ENCODE data around the gene TSSC4. TPM values are rescaled to one million over a fixed set of nuclear protein-coding genes. Genes with fewer than 3 reads are reported as not detected.

TSSC4 gene
- total RNA-seq, 1 experiment from 2014 or later = 60.9 TPM

DNA sequence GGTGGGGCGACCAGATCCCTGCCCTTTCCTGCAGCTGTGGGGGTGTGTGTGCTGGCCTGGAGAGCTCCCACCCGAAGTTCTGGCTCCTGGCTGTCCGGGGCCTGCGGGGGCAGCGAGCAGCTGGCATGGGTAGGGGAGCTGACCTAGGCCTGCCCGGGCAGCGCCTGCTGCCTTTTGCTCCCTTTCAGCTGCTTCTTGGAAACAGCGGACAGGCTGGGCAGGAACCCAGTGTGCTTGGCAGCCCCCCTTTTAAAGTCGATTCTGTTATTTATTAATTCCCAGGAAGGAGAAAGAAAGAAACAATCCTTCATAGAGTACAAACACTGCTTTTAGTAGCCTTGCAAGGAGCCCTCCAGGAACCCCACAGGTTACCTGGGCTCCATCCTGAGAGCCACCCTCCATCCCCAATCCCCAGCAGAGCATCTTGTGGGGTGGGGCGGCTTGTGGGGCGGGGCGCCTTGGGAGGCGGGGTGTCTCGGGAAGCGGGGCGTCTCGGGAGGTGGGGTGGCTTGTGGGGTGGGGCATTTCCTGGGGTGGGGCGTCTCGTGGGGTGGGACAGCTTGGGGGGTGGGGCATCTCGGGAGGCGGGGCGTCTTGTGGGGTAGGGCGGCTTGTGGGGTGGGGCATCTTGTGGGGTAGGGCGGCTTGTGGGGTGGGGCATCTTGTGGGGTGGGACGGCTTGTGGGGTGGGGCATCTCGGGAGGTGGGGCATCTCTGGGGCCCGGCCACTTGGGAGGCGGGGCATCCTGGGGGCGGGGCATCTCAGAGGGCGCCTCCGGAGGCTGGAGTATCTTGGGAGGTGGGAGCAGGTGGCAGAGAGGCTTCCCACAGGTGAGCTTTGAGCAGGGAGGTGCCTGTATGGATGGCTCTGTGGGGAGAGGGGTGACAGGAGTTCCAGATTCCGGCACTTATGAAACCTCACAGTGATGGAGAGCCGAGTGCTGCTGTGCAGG is 16.4 kb upstream of the TSSC4 start:
- Mint-ChIP-seq H3K27me3 (ENCODE audit: insufficient read depth, unreplicated experiment) (no peaks in the 10 kb centered on the region), H3K4me3 (ENCODE audit: unreplicated experiment) (no peak overlapping the region), H3K27ac (ENCODE audit: unreplicated experiment) (no peak overlapping the region), H3K4me1 (ENCODE audit: low read depth, unreplicated experiment) (no peaks in the 10 kb centered on the region), H3K36me3 (ENCODE audit: insufficient read depth, unreplicated experiment) (peaks cover 23% of the 10 kb centered on the region), H3K9me3 (ENCODE audit: unreplicated experiment) (no peaks in the 10 kb centered on the region)
- no peaks in the 10 kb centered on the region for H3K4me1 ChIP-seq
- H3K27me3 ChIP-seq (replicated peaks; ENCODE audit: control insufficient read depth, insufficient read depth, low read length) = no peaks in the 10 kb centered on the region
- H3K36me3 ChIP-seq (ENCODE audit: control insufficient read depth, insufficient read depth, low read length) = no peaks in the 10 kb centered on the region; the same call in 1 of the 2 replicates
- CTCF ChIA-PET = no interaction called here
- no peak for DNase-seq
- POLR2A ChIA-PET = no interaction called here
- H3K9me3 ChIP-seq = no peaks in the 10 kb centered on the region
- TF ChIP-seq, protein P1, sequence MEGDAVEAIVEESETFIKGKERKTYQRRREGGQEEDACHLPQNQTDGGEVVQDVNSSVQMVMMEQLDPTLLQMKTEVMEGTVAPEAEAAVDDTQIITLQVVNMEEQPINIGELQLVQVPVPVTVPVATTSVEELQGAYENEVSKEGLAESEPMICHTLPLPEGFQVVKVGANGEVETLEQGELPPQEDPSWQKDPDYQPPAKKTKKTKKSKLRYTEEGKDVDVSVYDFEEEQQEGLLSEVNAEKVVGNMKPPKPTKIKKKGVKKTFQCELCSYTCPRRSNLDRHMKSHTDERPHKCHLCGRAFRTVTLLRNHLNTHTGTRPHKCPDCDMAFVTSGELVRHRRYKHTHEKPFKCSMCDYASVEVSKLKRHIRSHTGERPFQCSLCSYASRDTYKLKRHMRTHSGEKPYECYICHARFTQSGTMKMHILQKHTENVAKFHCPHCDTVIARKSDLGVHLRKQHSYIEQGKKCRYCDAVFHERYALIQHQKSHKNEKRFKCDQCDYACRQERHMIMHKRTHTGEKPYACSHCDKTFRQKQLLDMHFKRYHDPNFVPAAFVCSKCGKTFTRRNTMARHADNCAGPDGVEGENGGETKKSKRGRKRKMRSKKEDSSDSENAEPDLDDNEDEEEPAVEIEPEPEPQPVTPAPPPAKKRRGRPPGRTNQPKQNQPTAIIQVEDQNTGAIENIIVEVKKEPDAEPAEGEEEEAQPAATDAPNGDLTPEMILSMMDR (IDR thresholded peaks at IDR 0.05; ENCODE audit: insufficient read depth in 1 of 2, low read depth in 1 of 2, low read length in 1 of 2, severe bottlenecking in 1 of 2, unreplicated experiment in 1 of 2) = no peak
- H3K4me3 ChIP-seq (ENCODE audit: low read depth, low read length) = no peak overlapping the region
- no TSS peak for BruUV-seq (replicated peaks)
- intact Hi-C loops (cut with micrococcal nuclease; ENCODE audit: unreplicated experiment) = no loop called here

DNA sequence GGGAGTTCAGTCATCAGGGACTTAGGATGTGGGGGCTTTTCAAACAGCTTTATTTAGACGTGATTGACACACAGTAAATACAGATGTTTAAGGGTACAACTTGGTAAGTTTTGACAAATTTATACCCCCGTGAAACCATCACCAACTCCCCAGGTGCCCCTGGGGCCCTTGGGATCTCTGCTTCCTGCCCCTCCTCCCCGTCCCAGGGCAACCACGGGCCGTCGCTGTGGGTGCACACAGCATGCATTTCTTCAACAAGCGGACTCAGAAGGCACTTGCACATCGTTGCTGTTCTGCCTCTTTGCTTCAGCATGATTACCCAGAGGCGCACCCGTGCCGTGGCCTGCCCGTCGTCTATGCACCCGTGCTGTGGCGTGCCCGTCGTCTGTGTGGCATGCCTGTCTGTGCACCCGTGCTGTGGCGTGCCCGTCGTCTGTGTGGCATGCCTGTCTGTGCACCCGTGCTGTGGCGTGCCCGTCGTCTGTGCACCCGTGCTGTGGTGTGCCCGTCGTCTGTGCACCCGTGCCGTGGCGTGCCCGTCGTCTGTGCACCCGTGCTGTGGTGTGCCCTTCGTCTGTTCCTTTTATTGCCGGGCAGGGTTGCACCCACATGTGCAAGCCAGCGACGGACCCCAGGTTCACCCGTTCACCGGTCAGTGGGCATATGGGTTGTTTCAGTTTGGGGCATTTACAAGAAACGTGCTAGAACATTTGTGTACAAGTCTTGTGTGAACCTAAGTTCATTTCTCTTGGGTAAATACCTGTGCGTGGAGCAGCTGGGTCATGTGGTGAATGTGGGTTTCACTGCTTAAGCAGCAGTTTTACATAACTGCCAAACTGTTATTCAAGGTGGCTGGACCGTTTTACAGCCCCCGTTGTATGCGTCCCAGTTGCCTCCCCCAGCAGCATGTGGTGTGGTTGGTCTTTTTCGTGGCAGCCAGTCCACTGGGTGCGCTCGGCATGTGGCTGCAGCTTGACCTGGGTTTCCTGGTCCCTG is 15.1 kb upstream of the TSSC4 start:
- no TSS peak for BruUV-seq (replicated peaks)

More for the DNA sequence above, 15.1 kb upstream of the TSSC4 start:
- Histone ChIP-seq H3K9me3 (no peaks in the 10 kb centered on the region), H3K4me1 (peaks cover 9% of the 10 kb centered on the region; the same call in 1 of the 2 replicates), H3K36me3 (ENCODE audit: control insufficient read depth, insufficient read depth, low read length) (no peaks in the 10 kb centered on the region; the same call in 1 of the 2 replicates), H3K4me3 (ENCODE audit: low read depth, low read length) (no peak overlapping the region), H3K27me3 (replicated peaks; ENCODE audit: control insufficient read depth, insufficient read depth, low read length) (no peaks in the 10 kb centered on the region)
- DNase-seq = no peak
- Mint-ChIP-seq H3K4me1 (ENCODE audit: low read depth, unreplicated experiment) (peaks cover 4% of the 10 kb centered on the region), H3K27ac (ENCODE audit: unreplicated experiment) (no peak overlapping the region), H3K36me3 (ENCODE audit: insufficient read depth, unreplicated experiment) (peaks cover 36% of the 10 kb centered on the region), H3K27me3 (ENCODE audit: insufficient read depth, unreplicated experiment) (no peaks in the 10 kb centered on the region), H3K9me3 (ENCODE audit: unreplicated experiment) (no peaks in the 10 kb centered on the region), H3K4me3 (ENCODE audit: unreplicated experiment) (no peak overlapping the region)
- POLR2A ChIA-PET = interaction anchor here (0.7 kb wide), 1 partner anchor 12 kb away, joined by 5 read pairs; no protein-coding TSS in a partner anchor
- TF ChIP-seq, protein P1 (IDR thresholded peaks at IDR 0.05; ENCODE audit: insufficient read depth in 1 of 2, low read depth in 1 of 2, low read length in 1 of 2, severe bottlenecking in 1 of 2, unreplicated experiment in 1 of 2) = no peak
- CTCF ChIA-PET = no interaction called here
- intact Hi-C loops (cut with micrococcal nuclease; ENCODE audit: unreplicated experiment) = no loop called here
